Measurements from ENCODE around the gene ZNF324. TPM values are rescaled to one million over a fixed set of nuclear protein-coding genes. Genes with fewer than 3 reads are reported as not detected.

Gene ZNF324
- total and polyA plus RNA-seq, 2 of the 8 experiments (the other 6 are each of a cell fraction or from before 2014, with no cell fraction given), result 5.1 to 5.8 TPM

DNA sequence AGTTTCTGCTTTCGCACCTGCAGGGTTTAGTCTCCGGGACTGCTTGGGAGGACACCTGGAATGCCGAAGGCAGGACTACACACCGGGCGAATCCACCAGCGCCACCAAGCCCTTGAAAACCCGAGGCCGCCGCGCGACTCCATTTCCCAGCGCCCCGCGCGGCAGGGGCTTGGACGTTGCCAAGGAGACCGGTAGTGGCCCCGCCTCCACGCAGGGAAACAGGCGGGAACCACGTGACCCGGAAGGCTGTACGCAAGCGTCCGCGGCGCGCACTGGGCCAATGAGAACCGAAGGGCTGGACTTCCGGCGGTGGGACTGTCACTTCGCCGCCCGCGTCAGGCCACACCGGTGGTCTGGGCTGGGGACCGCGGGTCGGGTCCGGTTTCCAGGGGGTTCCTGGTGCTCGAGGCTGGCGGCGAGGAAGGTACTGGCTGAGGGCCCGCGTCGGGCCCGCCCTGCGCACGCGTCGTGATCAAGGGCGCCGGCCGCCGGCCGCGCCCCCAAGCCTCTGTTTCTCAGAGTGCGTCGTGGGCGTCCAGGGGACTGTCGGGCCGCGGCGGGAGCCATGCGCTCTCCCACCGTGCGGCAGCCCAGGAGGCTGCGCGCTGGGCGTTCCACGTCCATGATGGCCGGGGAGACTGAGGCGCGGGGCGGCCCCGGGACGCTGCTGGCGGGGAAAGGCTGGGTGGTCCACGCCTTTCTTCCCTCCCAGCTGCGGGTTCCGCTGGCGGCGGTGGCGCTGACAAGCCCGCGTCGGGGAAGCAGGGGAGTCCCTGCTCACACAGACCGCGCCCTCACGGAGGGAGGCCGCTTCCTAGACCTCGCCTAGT is at the start of gene ZNF324 (continued):
- TF ChIP-seq, protein P1, sequence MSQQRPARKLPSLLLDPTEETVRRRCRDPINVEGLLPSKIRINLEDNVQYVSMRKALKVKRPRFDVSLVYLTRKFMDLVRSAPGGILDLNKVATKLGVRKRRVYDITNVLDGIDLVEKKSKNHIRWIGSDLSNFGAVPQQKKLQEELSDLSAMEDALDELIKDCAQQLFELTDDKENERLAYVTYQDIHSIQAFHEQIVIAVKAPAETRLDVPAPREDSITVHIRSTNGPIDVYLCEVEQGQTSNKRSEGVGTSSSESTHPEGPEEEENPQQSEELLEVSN (IDR thresholded peaks at IDR 0.05), result peak; percentile 65; the same call in 1 of the 2 replicates
- TF ChIP-seq, protein P2, sequence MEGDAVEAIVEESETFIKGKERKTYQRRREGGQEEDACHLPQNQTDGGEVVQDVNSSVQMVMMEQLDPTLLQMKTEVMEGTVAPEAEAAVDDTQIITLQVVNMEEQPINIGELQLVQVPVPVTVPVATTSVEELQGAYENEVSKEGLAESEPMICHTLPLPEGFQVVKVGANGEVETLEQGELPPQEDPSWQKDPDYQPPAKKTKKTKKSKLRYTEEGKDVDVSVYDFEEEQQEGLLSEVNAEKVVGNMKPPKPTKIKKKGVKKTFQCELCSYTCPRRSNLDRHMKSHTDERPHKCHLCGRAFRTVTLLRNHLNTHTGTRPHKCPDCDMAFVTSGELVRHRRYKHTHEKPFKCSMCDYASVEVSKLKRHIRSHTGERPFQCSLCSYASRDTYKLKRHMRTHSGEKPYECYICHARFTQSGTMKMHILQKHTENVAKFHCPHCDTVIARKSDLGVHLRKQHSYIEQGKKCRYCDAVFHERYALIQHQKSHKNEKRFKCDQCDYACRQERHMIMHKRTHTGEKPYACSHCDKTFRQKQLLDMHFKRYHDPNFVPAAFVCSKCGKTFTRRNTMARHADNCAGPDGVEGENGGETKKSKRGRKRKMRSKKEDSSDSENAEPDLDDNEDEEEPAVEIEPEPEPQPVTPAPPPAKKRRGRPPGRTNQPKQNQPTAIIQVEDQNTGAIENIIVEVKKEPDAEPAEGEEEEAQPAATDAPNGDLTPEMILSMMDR (IDR thresholded peaks at IDR 0.05; ENCODE audit: control extremely low read depth in 1 of 3, insufficient read depth in 1 of 3, low read depth in 1 of 3, low read length in 3 of 3), result no peak; a peak in 1 of 4 replicates
- TF ChIP-seq ZNF274 (IDR thresholded peaks at IDR 0.05; ENCODE audit: borderline replicate concordance, extremely low read depth, low read length), result no peak
- TF ChIP-seq YY1 (IDR thresholded peaks at IDR 0.05; ENCODE audit: low read depth, low read length), result 0 out of 2 replicates have a peak, but pooled peaks have one; percentile 5
- no peak for TF ChIP-seq TCF12 (IDR thresholded peaks at IDR 0.05; ENCODE audit: low read depth, low read length)
- TF ChIP-seq, protein P3, sequence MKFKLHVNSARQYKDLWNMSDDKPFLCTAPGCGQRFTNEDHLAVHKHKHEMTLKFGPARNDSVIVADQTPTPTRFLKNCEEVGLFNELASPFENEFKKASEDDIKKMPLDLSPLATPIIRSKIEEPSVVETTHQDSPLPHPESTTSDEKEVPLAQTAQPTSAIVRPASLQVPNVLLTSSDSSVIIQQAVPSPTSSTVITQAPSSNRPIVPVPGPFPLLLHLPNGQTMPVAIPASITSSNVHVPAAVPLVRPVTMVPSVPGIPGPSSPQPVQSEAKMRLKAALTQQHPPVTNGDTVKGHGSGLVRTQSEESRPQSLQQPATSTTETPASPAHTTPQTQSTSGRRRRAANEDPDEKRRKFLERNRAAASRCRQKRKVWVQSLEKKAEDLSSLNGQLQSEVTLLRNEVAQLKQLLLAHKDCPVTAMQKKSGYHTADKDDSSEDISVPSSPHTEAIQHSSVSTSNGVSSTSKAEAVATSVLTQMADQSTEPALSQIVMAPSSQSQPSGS (IDR thresholded peaks at IDR 0.05; ENCODE audit: low read length), result no peak
- TF ChIP-seq CHD2 (IDR thresholded peaks at IDR 0.05; ENCODE audit: low read length), result no peak
- peak; percentile 18; the same call in 1 of the 2 replicates for TF ChIP-seq GTF2F1 (IDR thresholded peaks at IDR 0.05; ENCODE audit: borderline replicate concordance, low read depth, low read length)
- no peak; the same call in 1 of the 2 replicates for TF ChIP-seq KDM1A (IDR thresholded peaks at IDR 0.05; ENCODE audit: borderline replicate concordance, low read length)
- no peak for TF ChIP-seq CHD1 (IDR thresholded peaks at IDR 0.05; ENCODE audit: low read depth, low read length)
- TF ChIP-seq CREB1 (IDR thresholded peaks at IDR 0.05), result peak; percentile 71
- TF ChIP-seq CEBPB (IDR thresholded peaks at IDR 0.05; ENCODE audit: low read depth, low read length), result no peak
- no peak for TF ChIP-seq NANOG (IDR thresholded peaks at IDR 0.05; ENCODE audit: insufficient read depth, low read depth, low read length, poor library complexity, severe bottlenecking)
- peak; percentile 34; the same call in 1 of the 2 replicates for TF ChIP-seq SIX5 (IDR thresholded peaks at IDR 0.05; ENCODE audit: low read depth, low read length)
- TF ChIP-seq CBX8 (IDR thresholded peaks at IDR 0.05; ENCODE audit: borderline replicate concordance, low read depth, low read length), result no peak
- TF ChIP-seq, protein P4, sequence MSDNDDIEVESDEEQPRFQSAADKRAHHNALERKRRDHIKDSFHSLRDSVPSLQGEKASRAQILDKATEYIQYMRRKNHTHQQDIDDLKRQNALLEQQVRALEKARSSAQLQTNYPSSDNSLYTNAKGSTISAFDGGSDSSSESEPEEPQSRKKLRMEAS (IDR thresholded peaks at IDR 0.05), result peak; percentile 84
- TF ChIP-seq KDM4A (IDR thresholded peaks at IDR 0.05; ENCODE audit: low read depth, low read length, severe bottlenecking), result peak; percentile 90
- TF ChIP-seq SP1 (IDR thresholded peaks at IDR 0.05; ENCODE audit: low read depth, low read length), result no peak
- no peak for TF ChIP-seq POLR2A (IDR thresholded peaks at IDR 0.05; ENCODE audit: control extremely low read depth in 1 of 2, low read depth in 2 of 2, low read length in 2 of 2)
